Measurements from ENCODE around the gene UROC1.

Gene UROC1

DNA sequence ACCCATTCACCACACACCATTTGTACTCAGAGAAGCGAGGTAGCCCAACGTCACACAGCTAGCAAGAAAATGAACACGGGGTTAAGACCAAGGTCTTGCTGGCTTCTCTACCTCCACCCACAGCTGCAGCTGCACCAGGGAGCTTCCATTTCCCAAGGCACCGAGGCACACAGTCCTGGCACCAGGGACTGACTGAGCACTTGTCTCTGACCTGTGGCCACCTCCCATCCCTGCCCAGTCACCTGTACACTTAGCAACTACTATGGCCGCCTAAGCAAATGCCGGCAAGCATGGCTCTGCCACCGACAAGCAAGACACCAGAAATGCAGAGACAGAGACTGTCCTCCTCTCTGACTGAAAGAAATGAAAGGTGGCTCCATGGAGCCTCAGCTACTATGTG lies 57.2 kb downstream of the UROC1 start:
- no peak for DNase-seq (ENCODE audit: low spot score)

DNA sequence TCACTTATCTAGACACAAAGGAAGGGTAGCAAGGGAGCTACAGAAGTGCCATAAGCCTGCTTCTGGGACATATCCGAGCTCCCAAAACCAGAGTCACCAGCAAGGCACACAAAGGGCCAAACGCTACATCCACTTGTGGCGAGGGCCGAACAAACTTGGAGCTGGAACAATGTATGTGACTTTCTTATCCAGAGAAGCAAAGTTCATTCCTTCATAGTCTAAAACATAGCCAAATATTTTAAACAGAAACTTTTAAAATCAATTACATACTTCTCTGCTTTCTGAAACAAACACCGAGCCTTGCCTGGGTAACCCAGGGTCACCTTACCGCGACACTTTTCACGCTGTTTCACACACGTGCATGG lies 57.8 kb downstream of the UROC1 start:
- DNase-seq (ENCODE audit: low spot score), result no peak

DNA sequence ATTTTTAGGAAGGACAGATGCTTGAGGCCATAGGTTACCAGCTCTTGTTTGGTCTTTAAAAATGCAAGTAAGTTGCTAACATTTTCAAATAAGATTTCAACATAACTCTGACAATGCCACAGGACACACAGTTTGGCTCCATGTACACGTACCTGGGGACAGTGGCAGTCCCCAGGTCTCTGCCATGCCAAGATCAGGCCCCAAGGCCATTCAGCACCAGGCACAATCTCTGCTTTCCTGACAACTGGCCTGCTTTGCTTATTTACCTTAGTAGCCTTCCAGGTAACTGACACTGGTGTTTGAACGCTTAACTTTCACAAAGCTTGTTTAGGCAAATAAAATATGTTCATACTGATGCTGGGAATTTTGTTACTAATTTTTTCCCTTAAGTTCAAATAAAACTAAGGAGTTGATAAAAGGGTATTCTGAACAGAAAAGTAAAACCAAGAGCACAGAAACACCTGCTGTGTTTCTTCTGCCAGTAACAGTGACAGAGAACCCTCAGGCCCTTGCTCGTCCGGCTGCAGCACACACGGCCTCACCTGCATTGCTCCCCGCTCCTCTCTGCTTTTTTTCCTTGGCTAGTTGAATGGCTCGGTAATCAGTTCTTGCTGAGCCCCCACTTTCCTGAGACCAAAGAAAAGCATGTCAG lies 58.3 kb downstream of the UROC1 start:
- DNase-seq (ENCODE audit: low spot score), result no peak

DNA sequence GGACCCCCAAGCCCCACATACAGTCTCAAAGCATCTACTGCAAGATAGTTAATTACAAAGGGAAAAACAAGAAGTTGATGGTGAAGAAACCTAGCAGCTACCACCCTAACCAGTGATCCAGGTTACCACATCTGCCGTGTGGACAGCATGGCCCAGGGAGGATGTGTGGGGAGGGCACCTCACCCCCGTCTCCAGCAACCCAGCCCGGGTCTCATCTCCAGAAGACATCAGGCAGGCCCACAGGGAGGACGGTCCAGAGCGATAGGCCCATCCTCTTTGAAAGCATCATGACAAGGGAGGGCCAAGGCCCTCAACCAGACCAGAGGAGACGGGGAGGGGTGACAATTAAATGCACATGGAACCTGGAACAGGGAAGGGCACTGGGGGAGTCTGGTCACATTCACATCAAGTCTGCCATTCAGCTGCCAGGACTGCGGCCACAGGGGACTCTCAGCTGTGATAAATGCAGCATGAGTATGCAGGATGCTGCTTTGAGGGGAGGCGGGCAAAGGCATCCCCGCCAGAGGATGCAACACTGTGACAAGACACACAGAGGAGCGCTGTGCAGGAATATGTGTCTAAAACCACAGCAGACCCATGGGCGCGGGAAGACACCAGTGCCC lies 60.7 kb downstream of the UROC1 start:
- DNase-seq (ENCODE audit: low spot score), result no peak

DNA sequence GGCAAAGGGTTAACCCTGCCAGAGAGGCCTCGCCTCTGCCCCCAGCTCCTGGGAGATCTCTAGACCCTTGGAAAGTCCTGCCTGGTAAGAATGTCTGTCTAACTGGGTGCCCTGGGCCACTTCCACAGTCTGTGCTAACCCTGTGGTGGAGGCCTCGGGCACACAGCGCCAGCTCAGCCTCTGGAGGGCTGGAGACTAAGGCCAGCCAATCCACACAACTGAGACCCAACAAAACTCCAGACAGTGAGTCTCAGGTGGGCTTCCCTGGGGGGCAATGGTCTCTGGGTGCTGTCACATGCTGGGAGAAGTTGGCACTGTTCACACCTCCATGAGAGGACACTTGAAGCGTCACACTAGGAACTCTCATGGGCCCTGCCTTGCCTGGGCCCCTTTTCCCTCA lies 61.4 kb downstream of the UROC1 start:
- no peak for DNase-seq (ENCODE audit: low spot score)

DNA sequence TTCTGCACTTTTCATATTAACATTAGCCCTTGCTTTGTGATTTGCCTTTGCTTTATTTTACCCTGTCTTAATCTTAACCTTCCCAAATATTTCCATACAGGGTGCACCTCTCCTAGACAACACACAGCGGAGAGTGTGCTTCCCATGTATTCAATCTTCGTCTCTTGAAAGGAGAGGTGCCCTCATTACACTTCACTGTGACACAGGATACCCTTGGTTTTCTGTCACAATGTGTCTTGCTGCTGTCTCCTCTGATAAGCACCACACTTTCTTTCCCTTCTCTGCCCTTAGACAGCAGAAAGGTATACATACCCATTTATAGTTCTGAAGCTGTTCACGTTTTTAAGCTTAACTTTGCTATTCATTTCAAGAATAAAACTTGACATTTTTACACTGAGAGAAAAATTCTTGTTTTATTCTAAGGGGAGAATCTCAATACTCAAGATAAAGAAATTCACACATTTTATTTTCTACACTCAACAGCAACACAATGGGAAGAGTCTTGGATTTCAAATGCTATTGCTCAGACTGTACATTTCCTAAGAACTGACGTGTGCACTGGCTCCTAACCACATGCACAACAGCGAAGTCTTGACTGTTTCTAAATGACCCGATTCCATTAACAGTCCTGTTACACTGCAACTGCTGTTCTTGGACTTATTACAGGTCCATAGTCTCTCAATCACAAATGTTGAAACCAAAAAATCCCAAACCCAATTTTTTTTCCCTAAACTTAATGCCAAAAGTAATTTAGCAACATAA lies 63.0 kb downstream of the UROC1 start:
- no peak for DNase-seq (ENCODE audit: low spot score)

DNA sequence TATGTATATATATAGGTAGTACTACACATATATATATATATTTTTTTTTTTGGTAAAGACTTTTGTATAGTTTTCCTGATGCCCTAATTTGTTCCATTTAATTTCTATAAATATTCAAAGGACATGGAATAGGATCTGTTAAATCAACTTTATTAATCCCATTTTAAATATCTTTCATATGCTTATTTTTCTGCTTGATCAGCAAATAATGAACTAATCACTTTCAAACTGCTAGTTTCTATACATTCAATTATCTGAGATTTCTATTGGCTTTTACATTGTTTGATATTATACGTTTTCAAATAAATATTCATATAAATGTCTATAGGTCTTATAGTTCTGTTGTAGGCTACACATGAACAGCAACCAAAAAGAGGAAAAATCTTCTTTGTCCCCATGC lies 63.5 kb downstream of the UROC1 start:
- DNase-seq (ENCODE audit: low spot score), result no peak

DNA sequence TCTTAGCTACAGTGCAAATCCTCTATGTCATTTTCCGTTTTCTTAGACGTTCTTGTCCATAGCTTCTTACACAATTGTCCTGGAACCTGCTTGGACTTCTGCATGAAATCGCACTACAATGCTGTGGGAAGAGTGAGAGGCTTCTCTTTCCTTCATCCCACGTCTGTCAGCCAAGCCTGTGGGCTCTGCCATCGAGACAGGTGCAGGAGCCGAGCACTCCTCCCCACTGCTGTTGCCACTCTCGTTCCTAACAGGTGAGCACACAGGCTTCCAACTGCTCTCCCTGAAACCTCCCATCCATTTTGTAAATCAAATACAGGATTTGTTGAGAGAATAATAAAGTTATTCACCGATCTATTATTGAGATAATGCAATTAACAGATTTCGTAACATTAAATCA lies 65.4 kb downstream of the UROC1 start:
- no peak for DNase-seq (ENCODE audit: low spot score)

DNA sequence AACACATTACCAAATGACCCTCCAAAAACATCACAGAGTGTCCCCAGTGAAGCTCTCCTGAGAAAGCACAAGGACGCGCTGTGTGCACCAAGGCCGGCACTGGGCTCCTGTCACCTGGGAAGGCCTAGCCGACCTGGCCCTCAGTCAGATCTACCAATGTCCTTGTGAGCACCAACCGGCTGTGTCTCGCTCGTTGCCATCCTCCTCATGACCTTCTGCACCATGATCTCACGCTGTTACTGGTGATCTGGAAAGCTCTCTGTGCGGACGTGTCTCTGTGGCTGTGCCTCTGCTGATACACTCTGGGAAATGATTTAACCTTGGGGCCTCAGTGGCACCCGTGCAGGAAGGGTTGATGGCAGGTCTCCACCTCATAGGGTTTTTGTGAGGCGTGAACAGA lies 66.1 kb downstream of the UROC1 start:
- no peak for DNase-seq (ENCODE audit: low spot score)

DNA sequence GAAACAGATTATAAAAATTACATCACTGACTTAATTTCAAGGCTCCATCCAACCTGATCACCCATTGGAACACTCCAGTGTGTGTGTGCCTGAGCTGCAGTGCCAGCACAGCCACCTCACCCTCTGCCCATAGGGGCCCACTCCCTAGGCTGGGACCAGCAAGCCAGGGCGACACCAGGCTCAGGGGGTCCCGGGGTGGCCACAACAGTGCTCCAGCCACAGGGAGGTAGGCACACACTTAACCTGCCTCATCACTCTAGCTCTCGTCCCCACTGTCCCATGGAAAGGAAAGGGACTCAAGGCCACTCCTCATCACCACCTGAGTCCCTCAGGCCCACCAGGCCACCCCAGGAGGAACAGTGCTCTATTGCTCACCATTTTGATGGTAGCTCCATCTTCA lies 66.8 kb downstream of the UROC1 start:
- DNase-seq (ENCODE audit: low spot score), result no peak

DNA sequence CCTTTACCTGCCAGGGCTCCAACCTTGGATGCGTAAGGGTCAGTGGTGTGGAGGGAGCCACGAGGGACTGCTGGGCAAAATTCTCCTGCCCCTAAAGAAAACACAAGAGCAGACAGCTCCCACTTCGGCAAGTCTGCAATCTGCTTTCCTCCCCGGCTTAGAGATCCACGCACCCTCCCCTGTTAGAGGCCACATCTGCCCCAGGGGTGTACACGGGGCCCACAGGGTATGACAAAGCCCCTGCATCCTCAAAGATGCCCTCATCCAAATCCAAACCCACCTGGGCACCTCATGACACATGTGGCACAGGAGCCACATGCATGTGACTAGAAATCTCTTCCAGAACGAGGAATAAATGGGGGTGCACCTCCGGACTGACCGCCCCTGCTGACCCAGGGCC lies 67.4 kb downstream of the UROC1 start:
- DNase-seq (ENCODE audit: low spot score), result no peak

DNA sequence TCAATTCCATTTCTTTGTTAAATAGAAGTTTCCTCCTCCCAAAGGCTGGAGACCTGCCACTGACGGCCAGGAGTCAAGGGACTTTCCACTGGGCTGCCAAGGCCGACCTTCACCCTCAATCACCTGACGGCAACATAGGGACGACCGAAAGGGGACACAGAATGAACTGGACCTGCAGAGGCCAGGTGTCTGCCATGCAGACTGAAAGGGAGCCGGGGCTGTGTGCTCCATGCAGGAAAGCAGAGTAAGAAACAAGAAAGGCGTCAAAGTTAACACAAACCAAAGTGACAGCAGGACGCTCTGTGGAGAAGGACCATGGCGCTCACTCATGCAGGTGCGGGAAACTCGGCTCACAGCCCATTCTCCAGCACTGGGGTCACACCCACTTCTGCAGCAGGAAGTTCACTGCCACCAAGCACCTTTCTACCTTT lies 67.9 kb downstream of the UROC1 start:
- no peak for DNase-seq (ENCODE audit: low spot score)

DNA sequence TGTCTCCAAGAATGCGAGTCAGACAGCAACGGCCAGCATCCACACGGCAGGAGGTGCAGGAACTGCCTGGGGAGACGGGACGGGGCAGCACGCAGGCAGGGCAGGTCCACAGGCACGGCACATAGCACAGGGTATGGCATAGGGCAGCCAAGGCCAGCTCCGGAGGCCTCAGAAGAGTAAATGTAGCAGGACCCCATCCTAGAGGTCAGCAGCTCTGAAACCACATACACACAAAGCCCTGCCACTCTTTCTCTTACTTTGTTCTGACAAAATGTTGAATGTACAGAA lies 68.7 kb downstream of the UROC1 start:
- DNase-seq (ENCODE audit: low spot score), result no peak

DNA sequence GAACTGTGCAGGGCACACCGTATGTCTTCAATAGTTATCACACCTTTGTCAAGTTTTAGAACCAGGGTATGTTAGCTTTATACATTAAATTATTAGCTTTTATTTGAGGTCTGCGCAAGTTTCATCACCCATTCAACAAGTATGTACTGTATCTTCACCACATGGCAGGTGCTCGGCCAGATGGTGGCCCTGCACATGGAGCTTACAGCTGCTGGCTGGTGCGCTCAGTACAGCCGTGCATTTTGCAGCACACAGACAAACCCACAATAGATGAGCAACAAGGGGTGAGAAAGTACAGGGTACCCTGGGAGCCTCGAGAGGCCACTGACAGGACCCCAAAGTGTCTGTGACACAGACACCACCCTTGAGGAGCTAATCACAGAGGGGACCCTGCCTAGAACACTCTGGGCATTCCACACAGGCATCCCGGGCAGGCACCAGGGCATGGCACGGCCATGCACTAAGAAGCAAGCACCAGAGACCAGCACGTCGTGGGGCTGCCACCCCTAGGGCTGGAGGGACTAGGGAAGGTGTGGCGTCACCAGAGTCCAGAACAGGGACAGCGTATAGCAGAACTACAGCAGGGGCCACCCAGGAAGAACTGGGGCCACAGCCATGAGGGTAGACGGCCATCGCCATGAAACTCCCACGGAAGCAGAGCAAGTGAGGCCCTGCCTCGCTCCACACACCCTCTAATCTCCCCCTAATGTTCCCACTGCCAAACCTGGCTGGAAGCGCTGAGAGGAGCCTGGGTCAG lies 69.3 kb downstream of the UROC1 start:
- DNase-seq (ENCODE audit: low spot score), result no peak

DNA sequence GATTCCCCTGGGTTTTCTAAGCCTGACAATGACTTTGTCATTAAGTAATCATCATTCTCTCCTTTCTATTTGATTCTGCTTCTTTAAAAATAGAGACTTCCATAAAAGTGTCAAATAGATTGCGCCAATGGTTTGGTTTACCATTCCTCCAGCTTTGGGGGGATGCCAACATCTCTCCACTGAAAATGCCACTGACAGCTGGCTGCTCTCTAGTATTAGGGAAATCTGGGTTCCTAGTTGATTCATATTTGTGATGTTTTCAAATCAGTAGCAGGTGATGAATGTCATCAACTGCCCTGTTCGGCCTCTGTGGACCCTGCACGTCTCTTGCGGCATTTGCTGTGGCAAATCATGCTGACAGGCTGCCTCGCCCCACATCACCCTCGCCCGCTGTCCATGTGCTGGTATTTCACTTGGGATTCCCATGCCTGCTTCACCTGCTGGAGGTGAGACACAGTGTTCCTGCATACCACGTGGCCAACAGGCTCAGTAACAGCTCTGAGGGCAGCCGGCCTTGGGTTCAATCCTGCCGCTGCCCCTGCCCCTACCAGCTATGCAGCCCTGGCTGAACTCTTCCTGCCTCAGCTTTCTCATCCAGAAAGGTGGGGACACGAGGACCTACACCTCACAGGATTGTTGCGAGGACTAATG lies 70.0 kb downstream of the UROC1 start:
- no peak for DNase-seq (ENCODE audit: low spot score)

DNA sequence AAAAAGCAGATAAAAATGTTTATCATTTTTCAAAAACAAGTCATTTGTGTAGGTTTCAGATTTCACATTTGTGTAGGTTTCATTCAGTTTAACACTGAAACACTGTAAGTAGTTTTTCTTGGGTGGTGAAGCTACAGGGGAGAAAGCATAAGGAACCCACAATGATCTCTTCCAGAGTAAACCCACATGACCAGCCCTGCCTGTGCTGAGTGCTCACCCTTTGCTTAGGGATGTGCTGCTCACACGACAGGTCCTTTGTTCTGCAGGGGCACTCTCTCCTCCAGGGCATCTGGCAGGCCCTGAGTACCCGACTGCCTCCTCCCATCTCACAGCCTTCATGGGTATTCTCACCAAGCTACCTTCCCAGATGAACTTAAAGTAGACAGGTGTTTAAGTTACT lies 70.8 kb downstream of the UROC1 start:
- DNase-seq (ENCODE audit: low spot score), result no peak

DNA sequence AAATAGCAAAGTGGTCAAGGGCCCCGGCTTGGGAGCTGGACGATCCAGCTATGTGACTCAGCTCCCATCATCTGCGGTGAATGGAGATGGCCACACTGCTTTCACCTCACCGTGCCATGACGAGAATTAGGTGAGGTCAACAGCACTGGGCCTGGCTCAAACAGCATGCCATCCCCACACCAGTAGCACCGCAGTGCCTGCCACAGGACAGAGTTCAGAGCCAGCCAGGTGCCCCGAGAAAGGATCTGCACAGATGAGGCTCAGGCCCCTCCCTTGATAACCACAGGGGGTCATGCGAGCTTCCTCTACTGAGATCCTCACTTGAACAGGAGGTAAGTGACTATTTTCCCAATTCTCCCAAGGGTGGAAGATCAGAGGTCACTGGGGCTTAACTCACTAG lies 71.3 kb downstream of the UROC1 start:
- no peak for DNase-seq (ENCODE audit: low spot score)

DNA sequence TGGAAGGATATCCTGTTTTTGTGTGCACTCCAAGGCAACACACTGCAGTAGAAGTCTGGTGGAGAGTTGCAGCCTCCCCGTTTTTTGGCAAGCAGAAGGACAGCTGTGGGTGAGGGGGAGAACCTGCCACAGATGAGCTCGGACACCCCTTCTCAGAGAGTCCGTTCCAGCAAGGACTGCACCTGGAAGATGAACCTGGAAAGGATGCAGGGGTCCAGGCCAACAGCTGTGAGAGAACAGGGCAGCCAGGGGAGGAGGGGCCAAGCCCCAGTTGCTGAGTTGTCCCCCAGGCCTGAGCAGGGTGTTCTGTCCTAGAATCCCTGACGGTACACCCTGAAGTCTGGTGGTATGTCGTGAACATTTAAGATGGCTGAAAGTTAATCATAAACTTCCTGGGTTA lies 72.1 kb downstream of the UROC1 start:
- DNase-seq (ENCODE audit: low spot score), result no peak

DNA sequence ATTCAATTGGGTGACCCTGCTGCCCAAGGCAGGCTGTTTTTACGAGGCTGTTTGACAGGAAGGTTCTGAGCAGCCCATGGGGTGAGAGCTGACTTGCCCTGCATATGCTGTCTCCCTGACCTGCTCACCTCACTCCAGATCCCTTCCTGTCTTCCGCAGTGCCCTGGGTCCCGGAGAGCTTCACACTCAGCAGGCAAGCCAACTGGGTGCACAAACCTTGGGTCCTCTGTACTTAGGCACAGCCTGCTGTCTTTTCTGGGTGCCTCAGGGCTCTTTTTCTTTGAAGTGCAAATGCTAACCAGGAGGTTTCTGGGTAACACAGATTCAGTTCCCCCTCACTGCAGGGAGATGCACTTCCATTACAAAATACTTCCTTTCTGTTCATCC lies 74.7 kb downstream of the UROC1 start:
- DNase-seq (ENCODE audit: low spot score), result no peak

DNA sequence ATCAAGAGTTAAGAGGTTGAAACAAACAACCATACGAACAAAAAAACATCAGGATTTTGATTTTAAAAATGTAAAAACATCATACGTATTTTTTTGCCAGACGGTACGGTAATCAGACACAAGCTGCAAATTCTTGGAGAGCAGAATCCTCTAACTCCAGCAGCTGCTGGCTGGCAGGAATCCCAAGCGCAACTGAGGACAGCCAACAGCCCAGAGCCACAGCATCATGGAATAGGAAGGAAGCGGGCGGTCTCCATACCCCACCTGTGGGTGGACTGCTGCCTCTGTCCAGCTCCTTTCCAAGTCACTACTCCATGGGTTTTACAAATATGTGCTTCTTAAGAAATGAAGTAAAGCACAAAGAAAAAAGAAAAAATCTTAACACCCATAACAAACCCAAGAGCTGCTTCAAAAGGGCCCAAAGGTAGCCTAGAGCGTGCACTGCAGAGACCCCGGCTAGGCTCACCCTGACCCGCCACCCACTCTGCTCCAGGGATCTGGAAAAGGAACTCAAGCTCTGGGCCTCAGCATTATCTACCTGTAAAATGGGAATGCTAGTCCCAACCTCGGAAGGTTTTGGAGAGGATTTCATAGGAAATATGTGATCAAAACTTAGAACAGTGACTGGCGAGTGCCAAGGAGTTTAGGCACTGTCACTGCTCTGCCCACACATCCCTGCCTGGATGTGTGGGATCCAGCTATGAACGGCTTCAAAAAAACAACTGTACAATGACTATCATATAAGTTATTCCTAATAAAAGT lies 75.3 kb downstream of the UROC1 start:
- DNase-seq (ENCODE audit: low spot score), result no peak

DNA sequence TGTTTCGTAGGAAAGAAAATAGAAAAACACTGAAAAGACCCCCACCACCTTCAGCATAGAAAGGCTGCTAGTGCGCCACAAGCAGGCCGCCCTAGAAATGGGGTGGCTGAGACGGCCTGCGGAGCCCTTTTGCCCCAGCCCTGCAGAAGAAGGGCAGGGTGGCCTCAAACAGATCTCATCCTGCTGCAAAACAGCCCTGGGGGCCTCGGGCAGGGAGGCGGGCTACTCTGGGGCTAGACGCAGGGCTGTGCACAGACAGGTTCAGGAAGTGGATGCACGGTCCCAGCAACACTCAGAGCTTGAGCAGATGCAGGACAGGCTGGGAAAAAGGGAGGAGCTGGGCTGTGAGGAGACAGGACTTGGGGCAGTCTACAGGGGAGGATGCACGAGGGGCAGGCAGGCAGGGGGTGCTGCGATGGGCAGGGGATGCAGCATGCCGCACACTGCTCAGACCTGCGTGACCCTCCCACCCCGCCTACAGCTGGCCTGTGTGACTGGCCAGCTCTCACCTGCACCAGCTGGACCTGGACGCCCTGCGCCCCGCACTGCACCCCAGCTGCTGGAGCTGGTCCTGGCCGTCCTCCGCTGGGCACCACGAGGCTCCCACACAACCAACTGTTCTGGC lies 76.2 kb downstream of the UROC1 start:
- DNase-seq (ENCODE audit: low spot score), result no peak

DNA sequence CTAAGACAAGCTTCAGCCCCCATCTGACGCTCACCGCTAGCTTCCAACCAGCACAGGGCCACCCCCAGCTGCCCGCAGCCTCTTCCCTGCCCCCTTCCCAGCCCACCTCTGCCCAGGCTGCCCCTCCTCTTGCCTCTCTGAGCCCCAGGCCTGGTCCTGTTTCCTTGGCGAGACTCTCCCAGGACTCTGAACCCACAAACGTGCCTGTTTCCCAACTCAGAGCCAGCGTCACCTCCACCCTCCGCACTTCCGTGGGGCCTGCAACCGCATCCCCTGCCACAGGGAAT lies 76.9 kb downstream of the UROC1 start:
- DNase-seq (ENCODE audit: low spot score), result no peak
